Measurements from ENCODE around the gene GJA3. TPM values are rescaled to one million over a fixed set of nuclear protein-coding genes. Genes with fewer than 3 reads are reported as not detected.

GJA3 gene
- total and polyA plus RNA-seq, 2 of the 8 experiments (the other 6 are each of a cell fraction or from before 2014, with no cell fraction given): 0.12 to 0.60 TPM

DNA sequence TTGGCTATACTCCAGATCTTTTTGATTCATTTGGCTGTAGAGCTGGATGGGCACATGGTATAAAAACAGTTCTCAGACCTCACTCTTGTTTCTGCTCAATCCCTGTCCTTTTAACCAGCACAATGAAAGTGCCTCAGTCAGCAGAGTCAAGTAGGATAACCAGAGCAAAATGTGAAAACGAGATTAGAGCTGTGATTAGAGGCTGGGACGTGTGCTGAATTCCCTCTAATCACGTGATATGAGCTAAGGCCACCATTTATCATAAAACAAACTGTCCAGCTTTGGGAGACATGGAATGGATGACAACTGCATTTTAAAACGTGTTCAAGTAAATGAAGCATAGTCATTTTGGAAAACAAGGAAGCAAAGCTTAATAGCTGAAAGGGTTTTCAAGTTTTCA, 54.1 kb downstream of the GJA3 start:
- peak overlapping the region; percentile 17; the same call in 1 of the 2 replicates for H2AFZ ChIP-seq (ENCODE audit: low read length)
- FAIRE-seq (peak; percentile 71), DNase-seq (ENCODE audit: low read depth in 1 of 2, low spot score in 2 of 2) (no peak)
- 0 out of 4 replicates have a peak overlapping the region, but pooled peaks of 1 of the 2 experiments have one; percentile 10 for H3K4me2 ChIP-seq (ENCODE audit: insufficient read depth in 1 of 2, low read depth in 2 of 2, low read length in 2 of 2)
- H4K91ac ChIP-seq (replicated peaks; ENCODE audit: insufficient read length, low read length): no peak overlapping the region
- H3K23ac ChIP-seq (ENCODE audit: insufficient read length): no peak overlapping the region
- no peak overlapping the region for H3K4me3 ChIP-seq (ENCODE audit: extremely low read depth in 1 of 4, insufficient read depth in 2 of 4, low read depth in 3 of 4, low read length in 4 of 4)
- POLR2A ChIA-PET (ENCODE audit: partially characterized antibody): no interaction called here
- H4K20me1 ChIP-seq (replicated peaks in 1 of 2; ENCODE audit: control insufficient read depth in 1 of 2, insufficient read depth in 2 of 2, low read length in 2 of 2): no peaks in the 10 kb centered on the region
- H2BK15ac ChIP-seq (ENCODE audit: low read length): no peak overlapping the region
- no peak overlapping the region for H2AK5ac ChIP-seq (ENCODE audit: low read depth, low read length)
- no peak overlapping the region for H3K56ac ChIP-seq (replicated peaks; ENCODE audit: insufficient read length, low read depth, low read length)
- no peaks in the 10 kb centered on the region for H3K9me3 ChIP-seq (ENCODE audit: insufficient read depth in 2 of 2, low read depth in 1 of 2, low read length in 1 of 2)
- no peak overlapping the region; the same call in 1 of the 2 replicates for H2BK5ac ChIP-seq (ENCODE audit: low read depth, low read length)
- 57% methylated on average over 4 of the region's 4 CpGs; no CpG with 5 or more reads in 1 of the 2 experiments for WGBS, 2 experiments (ENCODE audit: extremely low coverage in 1 of 2, insufficient coverage in 1 of 2, insufficient read length in 1 of 2, insufficient replicate concordance in 2 of 2, low coverage in 1 of 2, low lambda C conversion rate in 2 of 2, missing lambda C conversion rate in 1 of 2)
- H3K27me3 ChIP-seq (replicated peaks in 1 of 4; ENCODE audit: control insufficient read depth in 3 of 4, extremely low read depth in 1 of 4, insufficient read depth in 3 of 4, low read length in 3 of 4): no peaks in the 10 kb centered on the region
- peaks cover 0 to 5% (median 1%) of the 10 kb centered on the region in 4 experiments; a peak in 2 of 7 replicates for H3K4me1 ChIP-seq (replicated peaks in 1 of 4; ENCODE audit: control insufficient read depth in 3 of 4, insufficient read depth in 4 of 4, low read length in 3 of 4)
- CTCF ChIA-PET (ENCODE audit: partially characterized antibody): interaction anchor here (0.8 to 0.9 kb wide), 2 partner anchors 10 to 11 kb away, joined by 3 read pairs; no protein-coding TSS in a partner anchor
- no peak overlapping the region for H2BK120ac ChIP-seq (replicated peaks; ENCODE audit: low read depth, low read length)
- H2BK20ac ChIP-seq (ENCODE audit: low read length): no peak overlapping the region
- H2BK12ac ChIP-seq (ENCODE audit: low read depth, low read length): 0 out of 2 replicates have a peak overlapping the region, but pooled peaks have one; percentile 1
- H3K36me3 ChIP-seq (ENCODE audit: control insufficient read depth in 2 of 4, insufficient read depth in 4 of 4, low read length in 3 of 4): no peaks in the 10 kb centered on the region
- H3K18ac ChIP-seq (ENCODE audit: extremely low read depth, low read length): no peak overlapping the region
- H3K27ac ChIP-seq (ENCODE audit: low read depth, low read length): no peak overlapping the region
- no peak overlapping the region for H4K5ac ChIP-seq (ENCODE audit: insufficient read length, low read depth, low read length)
- no peaks in the 10 kb centered on the region for H3K79me2 ChIP-seq (ENCODE audit: control insufficient read depth in 1 of 2, insufficient read depth in 2 of 2, low read length in 2 of 2)
- no peak overlapping the region for H4K8ac ChIP-seq (ENCODE audit: extremely low read depth, insufficient read depth, low read length)
- H3K23me2 ChIP-seq (ENCODE audit: low read depth, low read length): no peaks in the 10 kb centered on the region
- no peak overlapping the region for H3K14ac ChIP-seq (ENCODE audit: insufficient read length)
- no peak for TF ChIP-seq CHD1 (IDR thresholded peaks at IDR 0.05; ENCODE audit: low read depth, low read length)
- peak; percentile 38; the same call in 1 of the 2 replicates for TF ChIP-seq MAFK (IDR thresholded peaks at IDR 0.05; ENCODE audit: low read depth, low read length)
- H3K79me1 ChIP-seq (ENCODE audit: low read depth, low read length): no peaks in the 10 kb centered on the region
- H3K9ac ChIP-seq (replicated peaks in 1 of 4; ENCODE audit: extremely low read depth in 1 of 4, low read depth in 3 of 4, low read length in 3 of 4): no peak overlapping the region; a peak in 1 of 7 replicates
- no peak overlapping the region for H3K4ac ChIP-seq (replicated peaks; ENCODE audit: insufficient read length, low read depth, low read length)
